H54 (cell line): ENCODE data around the gene SUMO1.

Source experiments
- DNase-seq: peaks from one replicate; pipeline ENCODE4 v3.0.0; 2011; ENCODE audit warnings: low spot score, mixed read lengths; ENCODE audit not compliant: insufficient read length
- FAIRE-seq: peaks from 3 replicates; lab custom pipeline; 2011; peaks lifted over from hg19 to GRCh38; lab: Jason Lieb, UNC
- POLR2A ChIP-seq: IDR thresholded peaks from 2 replicates; pipeline ENCODE4 v1.6.1; 2011; ENCODE audit warnings: low read depth, mild to moderate bottlenecking, low read length

The SUMO1 gene

DNA sequence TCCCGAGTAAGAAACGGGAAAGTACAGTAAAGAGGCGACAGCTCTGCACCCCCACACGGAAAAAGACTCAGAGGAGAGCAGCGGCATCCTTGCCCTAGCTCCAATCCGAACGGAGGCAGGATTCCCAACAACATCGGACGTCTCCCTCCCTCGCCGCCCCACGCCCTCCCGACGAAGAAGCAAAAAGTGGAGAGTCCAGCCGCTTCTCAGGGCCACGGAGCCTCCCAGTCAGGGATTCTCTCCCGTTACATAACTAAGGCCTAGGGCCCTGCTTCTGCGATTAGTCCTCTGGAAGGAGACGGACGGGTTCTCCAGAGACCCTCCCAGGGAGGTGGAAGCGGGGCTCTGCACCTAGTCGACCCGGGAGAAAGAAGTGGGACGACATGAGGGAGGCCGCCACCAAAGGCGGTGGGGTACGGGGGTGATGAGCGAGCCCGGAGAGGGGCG, 587 bp downstream of the SUMO1 start:
- FAIRE-seq (no peak), DNase-seq (peak; percentile 53)
- TF ChIP-seq POLR2A, result 0 out of 2 replicates have a peak, but pooled peaks have one; percentile 18

DNA sequence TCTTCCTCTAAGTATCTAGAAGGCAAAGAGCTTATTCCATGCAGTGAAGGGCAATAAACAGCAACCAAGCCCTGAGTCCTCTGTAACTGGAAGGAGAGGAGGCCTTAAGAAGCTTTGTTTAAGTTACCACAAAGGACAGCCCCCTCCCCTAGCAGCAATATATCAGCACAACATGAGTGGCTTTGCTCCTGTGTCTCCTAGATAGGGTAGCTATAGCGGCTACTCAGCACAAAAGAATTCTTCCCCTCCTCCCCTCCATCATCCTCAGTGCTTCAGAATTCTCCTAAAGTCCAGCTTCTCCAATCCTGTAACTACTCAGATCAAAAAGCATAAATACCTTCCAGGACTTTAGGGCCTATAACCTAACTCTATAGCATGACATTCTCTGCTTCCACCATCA, 16.5 kb downstream of the SUMO1 start:
- TF ChIP-seq POLR2A, result no peak
- FAIRE-seq (peak; percentile 88), DNase-seq (no peak)

DNA sequence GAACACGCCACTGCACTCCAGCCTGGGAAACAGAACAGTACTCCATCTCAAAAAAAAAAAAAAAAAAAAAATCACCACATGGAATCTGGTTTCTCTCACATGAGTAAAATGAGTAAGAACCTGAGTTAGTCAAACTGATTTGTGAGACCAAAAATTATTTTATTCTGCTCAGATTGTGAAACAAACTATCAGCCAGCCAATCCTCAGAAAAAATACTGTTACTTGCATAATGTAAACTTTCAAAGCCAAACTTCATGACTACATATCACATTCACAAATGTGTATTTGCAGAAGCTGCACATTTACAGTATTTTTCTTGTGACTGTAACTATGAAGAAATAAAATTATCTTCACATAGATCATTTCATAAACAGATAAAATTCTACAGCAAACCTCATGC, 23.2 kb downstream of the SUMO1 start:
- FAIRE-seq (no peak), DNase-seq (no peak)
- no peak for TF ChIP-seq POLR2A

DNA sequence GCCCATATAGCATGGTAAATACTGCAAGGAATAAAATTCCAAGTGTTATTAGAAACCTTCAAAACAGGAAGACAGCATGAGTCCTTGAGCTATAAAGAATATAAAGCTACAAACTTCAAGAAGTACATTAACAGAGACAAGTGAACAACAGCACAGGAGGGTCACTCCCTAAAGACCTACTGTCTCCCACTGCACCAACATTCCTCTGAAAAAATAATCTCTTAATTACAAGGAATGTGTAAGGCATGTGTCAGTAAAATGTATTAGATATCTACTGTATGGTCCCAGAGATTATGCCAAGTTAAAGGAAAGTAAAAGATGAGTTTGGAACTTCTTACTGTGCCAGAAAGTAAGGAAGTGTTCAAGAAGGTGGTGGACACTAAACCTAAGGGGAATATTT, 29.9 kb downstream of the SUMO1 start:
- TF ChIP-seq POLR2A, result no peak
- FAIRE-seq (no peak), DNase-seq (no peak)

DNA sequence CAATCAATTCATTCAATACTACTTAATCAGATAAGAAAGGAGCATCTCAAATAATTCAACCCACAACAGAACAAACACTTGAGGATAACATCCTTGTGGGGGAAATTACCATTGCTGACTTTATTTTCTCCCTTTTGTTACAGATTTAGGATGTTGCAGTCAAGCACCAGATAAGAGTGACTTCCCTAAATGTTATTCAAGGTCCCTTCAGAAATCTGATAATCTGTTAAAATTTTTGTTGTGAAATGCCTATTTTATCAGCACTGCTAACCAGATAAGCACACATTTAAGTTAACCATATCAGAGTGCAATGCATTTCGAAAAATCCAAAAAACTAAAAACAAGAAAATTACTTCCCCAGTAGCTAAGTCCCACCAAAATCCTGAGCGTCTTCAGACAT, 33.5 kb downstream of the SUMO1 start:
- DNase-seq (no peak), FAIRE-seq (no peak)
- TF ChIP-seq POLR2A, result no peak

DNA sequence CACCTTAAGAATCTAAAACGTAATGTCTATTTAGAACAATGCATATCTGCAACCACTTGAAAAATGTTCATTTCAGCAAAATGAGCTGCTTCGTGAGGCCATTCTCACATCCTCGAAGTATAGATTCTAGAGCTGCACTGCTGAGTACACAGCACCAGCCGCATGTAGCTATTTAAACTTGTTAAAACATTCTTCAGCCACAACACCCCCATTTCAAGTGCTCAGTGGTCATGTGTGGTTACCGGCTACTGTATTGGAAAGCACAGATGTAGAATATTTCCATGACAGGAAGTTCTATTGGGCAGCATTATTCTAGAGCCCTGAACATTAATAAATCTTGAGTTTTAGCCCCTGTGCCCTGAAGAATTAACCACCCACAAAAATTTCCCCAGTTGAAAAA, 35.0 kb downstream of the SUMO1 start:
- no peak for DNase-seq
- FAIRE-seq, result no peak
- no peak for TF ChIP-seq POLR2A

DNA sequence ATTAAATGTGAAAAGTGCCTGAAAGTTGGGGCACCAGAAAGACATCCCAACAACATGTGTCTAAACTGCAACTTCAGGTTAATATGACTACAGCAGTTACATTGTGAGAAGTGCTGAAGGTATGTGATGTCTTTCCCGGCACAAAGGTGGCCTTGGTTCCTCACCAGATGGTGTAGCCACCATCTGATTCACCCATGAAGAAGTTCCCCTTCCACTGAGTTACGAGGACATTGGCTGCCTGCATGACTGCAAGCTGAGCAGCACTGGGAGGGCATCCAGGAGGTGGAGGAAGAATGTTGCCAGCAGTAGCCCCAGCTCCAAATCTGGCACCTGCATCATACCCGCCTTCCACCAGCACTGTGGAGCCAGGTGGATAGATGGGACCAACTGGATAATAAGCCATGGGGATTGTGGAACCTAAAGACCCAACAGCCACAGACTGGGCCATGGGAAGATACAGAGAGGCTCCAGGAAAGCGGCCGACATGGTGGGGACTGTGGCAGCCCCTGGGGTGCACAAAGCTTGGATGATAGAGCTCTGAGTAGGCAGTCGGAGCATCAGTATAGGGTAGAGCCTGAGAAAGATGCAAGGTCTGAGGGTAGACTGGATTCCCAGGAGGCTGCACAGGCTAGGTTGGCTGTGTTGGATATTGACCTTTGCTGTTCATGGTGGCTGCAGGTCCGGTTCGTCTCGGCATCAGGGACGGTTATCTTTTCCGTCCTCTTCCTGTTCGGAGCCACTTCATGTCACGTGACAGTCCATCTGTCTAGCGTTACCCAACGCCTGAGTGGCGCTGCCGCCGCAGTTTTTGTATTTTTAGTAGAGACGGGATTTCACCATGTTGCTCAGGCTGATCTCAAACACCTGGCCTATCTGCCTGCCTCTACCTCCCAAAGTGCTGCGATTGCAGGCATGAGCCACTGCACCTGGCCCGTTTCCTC, 36.9 kb downstream of the SUMO1 start:
- TF ChIP-seq POLR2A, result no peak
- no peak for DNase-seq
- no peak for FAIRE-seq

DNA sequence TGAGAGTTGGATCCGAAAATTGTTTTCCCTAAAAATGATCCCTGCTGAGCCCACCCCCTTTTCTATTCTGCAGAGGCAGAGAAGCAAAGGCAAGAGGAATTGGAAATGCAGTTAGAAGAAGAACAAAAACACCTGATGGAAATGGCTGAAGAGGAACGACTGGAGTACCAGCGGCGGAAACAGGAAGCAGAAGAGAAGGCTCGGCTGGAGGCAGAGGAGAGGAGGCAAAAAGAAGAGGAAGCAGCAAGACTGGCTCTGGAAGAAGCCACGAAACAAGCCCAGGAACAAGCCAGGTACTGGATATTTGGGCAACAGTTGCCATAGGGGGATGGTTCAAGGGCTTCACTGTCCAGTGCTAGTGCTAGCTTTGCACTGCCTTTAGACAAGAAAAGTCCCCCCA, 41.7 kb downstream of the SUMO1 start:
- no peak for DNase-seq
- FAIRE-seq, result no peak
- no peak for TF ChIP-seq POLR2A

DNA sequence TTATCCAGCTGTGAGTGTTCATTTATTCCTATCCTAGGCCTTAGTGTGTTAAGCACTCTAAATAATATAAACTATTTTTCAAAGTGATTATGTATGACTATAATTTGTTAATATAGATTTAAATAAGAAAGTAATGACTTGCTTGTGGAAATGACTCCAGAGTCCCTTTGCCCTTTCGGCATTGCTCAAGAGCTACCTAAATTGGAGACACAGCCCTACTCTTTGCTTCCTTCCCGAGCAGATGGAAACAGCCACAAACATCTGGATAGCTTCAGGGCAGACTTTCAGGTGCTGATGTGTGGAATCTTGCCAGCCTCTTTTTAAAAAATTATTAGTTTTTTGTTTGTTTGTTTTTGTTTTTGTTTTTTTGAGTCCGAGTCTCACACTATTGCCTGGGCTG, 44.0 kb downstream of the SUMO1 start:
- DNase-seq, result no peak
- no peak for TF ChIP-seq POLR2A
- no peak for FAIRE-seq

DNA sequence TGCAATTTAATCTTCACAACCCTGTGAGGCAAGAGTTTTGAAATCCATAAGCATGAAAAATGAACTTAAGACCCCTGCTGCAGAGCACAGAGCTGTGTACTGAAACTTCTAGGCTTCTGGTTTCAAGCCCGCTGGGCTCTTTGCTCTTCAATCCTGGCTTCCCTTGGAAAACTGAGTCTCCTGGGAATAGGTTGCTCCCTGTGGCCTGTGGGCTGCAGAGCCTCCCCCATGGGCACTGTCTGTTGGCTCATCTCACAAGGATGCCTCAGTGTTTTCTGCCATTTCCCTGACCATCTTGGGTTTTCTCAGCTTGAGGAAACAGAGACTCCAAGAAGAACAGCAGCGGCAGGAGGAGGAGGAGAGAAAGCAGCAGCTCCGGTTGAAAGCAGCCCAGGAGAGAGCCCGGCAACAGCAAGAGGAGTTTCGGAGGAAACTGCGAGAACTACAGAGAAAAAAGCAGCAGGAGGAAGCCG, 44.5 kb downstream of the SUMO1 start:
- no peak for TF ChIP-seq POLR2A
- DNase-seq (no peak), FAIRE-seq (no peak)

DNA sequence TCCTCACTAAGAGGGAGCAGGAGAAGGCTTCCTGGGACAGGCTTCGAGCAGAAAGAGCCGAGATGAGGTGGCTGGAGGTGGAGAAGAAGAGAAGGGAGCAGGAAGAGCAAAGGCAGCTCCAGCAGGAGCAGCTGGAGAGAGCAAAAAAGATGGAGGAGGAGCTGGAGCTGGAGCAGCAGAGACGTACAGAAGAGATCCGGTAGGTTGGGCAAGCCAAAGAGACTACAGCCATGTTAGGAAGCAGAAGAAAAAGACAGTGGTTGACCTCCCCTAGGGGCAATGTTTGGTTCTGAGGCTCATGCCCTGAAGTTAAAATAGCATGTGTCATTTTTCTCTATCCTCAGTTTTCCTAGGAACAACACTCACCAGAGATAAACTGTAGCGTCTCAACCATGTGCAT, 45.1 kb downstream of the SUMO1 start:
- no peak for DNase-seq
- no peak for TF ChIP-seq POLR2A
- no peak for FAIRE-seq

DNA sequence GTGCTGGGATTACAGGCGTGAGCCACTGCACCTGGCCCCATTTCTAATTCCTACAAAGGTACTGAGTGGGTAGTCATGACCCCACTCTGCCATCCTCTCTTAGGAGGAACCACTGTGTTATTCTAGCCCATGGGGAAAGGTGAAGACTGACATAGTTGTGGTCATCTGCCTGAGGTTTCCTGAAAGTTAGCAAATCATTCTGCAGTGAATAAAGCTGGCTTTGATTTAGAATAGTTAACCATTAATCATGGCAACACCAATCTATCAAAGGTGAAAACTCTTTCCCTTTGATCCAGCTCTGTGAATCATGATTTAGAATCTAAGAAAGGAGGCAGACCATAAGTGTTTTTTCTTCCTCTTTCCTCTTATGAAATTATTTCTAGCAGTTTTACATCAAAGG, 50.8 kb downstream of the SUMO1 start:
- DNase-seq (no peak), FAIRE-seq (no peak)
- TF ChIP-seq POLR2A, result no peak

DNA sequence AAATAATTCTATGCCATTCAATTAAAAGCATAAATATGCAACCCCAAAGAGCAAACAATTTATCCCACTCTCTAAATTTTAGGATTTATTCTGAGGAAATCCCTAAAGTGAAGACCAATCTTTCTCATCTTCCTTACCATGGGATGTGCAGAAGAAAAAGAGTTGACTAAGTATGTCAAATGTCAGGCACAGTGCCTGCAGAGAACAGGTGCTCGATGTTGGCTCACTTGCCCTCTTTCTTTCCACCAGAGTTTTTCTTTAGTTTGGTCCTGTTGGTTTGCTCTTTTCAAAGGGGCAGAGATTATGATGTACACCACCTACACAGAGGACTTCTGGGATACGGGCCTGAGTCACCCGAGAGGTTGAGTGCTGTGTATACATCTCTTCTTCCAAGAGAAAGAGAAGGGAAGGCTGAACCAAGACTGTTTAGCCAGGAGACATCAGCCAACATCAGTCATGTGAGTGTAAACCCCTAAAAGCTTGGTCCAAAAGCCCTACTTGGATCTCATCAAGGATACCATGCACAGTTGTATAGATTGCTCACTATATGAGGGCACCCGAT, 51.7 kb downstream of the SUMO1 start:
- FAIRE-seq (no peak), DNase-seq (no peak)
- no peak for TF ChIP-seq POLR2A

DNA sequence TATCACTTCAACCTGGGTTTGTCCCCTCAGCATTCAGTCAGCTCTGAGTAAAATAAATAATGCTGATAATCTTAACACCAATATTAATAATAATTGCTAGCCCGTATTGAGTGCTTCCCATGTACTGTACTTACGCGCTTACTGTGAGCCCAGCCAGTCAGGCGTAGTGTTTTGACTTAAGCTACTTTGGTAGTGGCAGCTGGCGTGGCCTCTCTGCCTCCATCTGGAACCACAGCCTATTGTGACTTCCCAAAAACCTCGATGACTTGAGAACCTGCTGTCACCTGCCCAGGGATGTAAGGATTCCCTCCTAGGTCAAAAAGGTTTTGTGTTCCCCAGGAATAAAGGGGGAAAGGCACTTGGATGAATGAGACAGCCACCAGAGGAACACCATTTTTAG, 53.2 kb downstream of the SUMO1 start:
- FAIRE-seq, result no peak
- TF ChIP-seq POLR2A, result no peak
- no peak for DNase-seq
